Adrenal gland (tissue), 5 donors: ENCODE results near the gene FHAD1.

Experiments
- CTCF ChIP-seq, 6 experiments: fragments of 450-650 bp in 4 of 6; fragments of 200-600 bp in 2 of 6; sonication (generic) in 1 of 6; IDR thresholded peaks; 1 replicate in 5 of 6; 2 replicates in 1 of 6; pipeline versions ENCODE4 v1.5.1 to v1.8.0; 2016 to 2021; ENCODE audit warnings: antibody characterized with exemption in 6 of 6, mild to moderate bottlenecking in 2 of 6, moderate library complexity in 1 of 6
- POLR2A ChIP-seq, 2 donors: fragments of 450-650 bp; IDR thresholded peaks; one replicate each; pipeline ENCODE4 v1.6.1; 2017; ENCODE audit warnings: antibody characterized with exemption in 2 of 2, mild to moderate bottlenecking in 2 of 2, moderate library complexity in 1 of 2
- donor health status: DM: no; HTN: no; CAD: no.

GRCh38 chr1:15344800-15345704 is 98.0 kb downstream of the FHAD1 start:
- no peak for TF ChIP-seq CTCF (IDR thresholded peaks at IDR 0.05)
- TF ChIP-seq POLR2A (IDR thresholded peaks at IDR 0.05) = no peak
